Measurements from ENCODE around the gene GRM4.

DNA sequence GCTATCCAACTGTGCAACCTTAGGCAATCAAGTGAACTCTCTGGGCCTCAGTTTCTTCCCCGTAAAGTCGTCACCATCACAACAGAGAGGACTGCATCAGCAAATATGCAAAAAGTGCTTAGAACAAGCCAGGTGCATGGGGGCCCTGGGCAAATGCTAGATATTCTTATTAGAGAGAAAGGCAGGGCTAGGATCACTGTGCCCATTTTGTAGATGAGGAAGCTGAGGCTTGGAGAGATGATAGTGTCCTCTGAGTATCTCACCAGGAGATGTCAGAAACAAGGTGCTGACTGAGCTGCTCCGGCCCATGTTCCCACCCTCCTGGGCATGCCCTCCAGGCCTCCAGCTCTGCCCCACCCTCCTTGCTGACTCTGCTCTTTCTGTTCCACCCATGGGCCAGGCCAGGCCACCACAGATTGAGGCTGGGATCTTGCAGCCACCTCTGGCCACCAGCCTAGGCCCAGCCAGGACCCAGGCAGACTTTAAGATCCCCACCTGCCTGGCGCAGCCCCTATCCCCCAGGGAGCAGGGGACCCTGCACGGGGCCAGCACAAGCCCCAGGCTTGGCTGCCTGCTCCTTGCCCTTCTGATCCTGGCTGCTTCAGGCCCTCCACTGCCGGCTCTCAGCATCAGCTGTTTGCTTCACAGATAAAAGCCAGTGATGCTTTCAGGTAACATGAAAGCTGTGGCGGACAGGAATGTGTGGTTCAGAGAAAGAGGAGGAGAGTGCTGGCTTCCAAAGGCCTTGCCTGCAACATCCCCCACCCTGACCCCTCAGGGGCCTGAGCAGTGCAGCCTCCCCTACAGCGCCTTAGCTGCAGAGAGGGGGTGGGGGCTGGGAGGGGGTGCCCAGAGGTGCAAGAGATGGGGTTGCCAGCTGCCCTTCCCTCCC lies 47.6 kb downstream of the GRM4 start:
- no peak for TF ChIP-seq POLR2A (IDR thresholded peaks at IDR 0.05; ENCODE audit: low read length)
- no peak for TF ChIP-seq GATA1 (IDR thresholded peaks at IDR 0.05; ENCODE audit: low read depth, low read length)
